ENCODE measurements around the gene S100PBP. TPM values are rescaled to one million over a fixed set of nuclear protein-coding genes. Genes with fewer than 3 reads are reported as not detected.
A peak's percentile ranks its signal among the peaks of the same experiment; 100 is the strongest.

Gene S100PBP
- total and polyA plus RNA-seq, 2 donors from 2014 or later = 14.3 to 40.1 TPM

GRCh38 chr1:32888134-32888533, 70.7 kb downstream of the S100PBP start:
- FAIRE-seq (no peak), DNase-seq (no peak)
- Histone ChIP-seq H3K27ac (ENCODE audit: low read depth in 2 of 2, low read length in 2 of 2) (no peak overlapping the region), H3K36me3 (ENCODE audit: control insufficient read depth in 2 of 3, insufficient read depth in 3 of 3, low read length in 3 of 3) (no peaks in the 10 kb centered on the region), H3K27me3 (ENCODE audit: control insufficient read depth, insufficient read depth, low read length) (peaks cover 7% of the 10 kb centered on the region), H3K9me3 (ENCODE audit: control insufficient read depth in 2 of 3, insufficient read depth in 1 of 3, low read length in 3 of 3) (no peaks in the 10 kb centered on the region), H3K9ac (ENCODE audit: low read length in 3 of 3) (no peak overlapping the region), H3K4me1 (ENCODE audit: control insufficient read depth in 2 of 3, insufficient read depth in 2 of 3, low read depth in 1 of 3, low read length in 3 of 3) (peaks cover 0 to 4% (median 0%) of the 10 kb centered on the region in 3 donors), H3K4me3 (ENCODE audit: low read length in 3 of 3) (no peak overlapping the region)
- intact Hi-C loops (cut with DNase I) = no loop called here
- no peak for TF ChIP-seq CTCF (IDR thresholded peaks at IDR 0.05; ENCODE audit: borderline replicate concordance, extremely low read depth, insufficient read depth)

GRCh38 chr1:32888677-32889420, 71.4 kb downstream of the S100PBP start:
- no peak for FAIRE-seq
- Histone ChIP-seq H3K27ac (ENCODE audit: low read depth in 2 of 2, low read length in 2 of 2) (no peak overlapping the region), H3K27me3 (ENCODE audit: control insufficient read depth, insufficient read depth, low read length) (peaks cover 7% of the 10 kb centered on the region), H3K4me3 (ENCODE audit: low read length in 3 of 3) (no peak overlapping the region), H3K9me3 (ENCODE audit: control insufficient read depth in 2 of 3, insufficient read depth in 1 of 3, low read length in 3 of 3) (no peaks in the 10 kb centered on the region), H3K36me3 (ENCODE audit: control insufficient read depth in 2 of 3, insufficient read depth in 3 of 3, low read length in 3 of 3) (no peaks in the 10 kb centered on the region), H3K9ac (ENCODE audit: low read length in 3 of 3) (no peak overlapping the region), H3K4me1 (ENCODE audit: control insufficient read depth in 2 of 3, insufficient read depth in 2 of 3, low read depth in 1 of 3, low read length in 3 of 3) (peaks cover 0 to 4% (median 0%) of the 10 kb centered on the region in 3 donors)
- peak in 1 of 5 donors; percentile 57 for DNase-seq
- intact Hi-C loops (cut with DNase I) = no loop called here
- TF ChIP-seq CTCF (IDR thresholded peaks at IDR 0.05; ENCODE audit: borderline replicate concordance, extremely low read depth, insufficient read depth) = no peak

GRCh38 chr1:32889731-32890278, 72.4 kb downstream of the S100PBP start:
- FAIRE-seq (no peak), DNase-seq (no peak)
- Histone ChIP-seq H3K9me3 (ENCODE audit: control insufficient read depth in 2 of 3, insufficient read depth in 1 of 3, low read length in 3 of 3) (no peaks in the 10 kb centered on the region), H3K36me3 (ENCODE audit: control insufficient read depth in 2 of 3, insufficient read depth in 3 of 3, low read length in 3 of 3) (no peaks in the 10 kb centered on the region), H3K27me3 (ENCODE audit: control insufficient read depth, insufficient read depth, low read length) (peaks cover 7% of the 10 kb centered on the region), H3K9ac (ENCODE audit: low read length in 3 of 3) (no peak overlapping the region), H3K4me1 (ENCODE audit: control insufficient read depth in 2 of 3, insufficient read depth in 2 of 3, low read depth in 1 of 3, low read length in 3 of 3) (peaks cover 0 to 4% (median 0%) of the 10 kb centered on the region in 3 donors), H3K4me3 (ENCODE audit: low read length in 3 of 3) (no peak overlapping the region), H3K27ac (ENCODE audit: low read depth in 2 of 2, low read length in 2 of 2) (no peak overlapping the region)
- intact Hi-C loops (cut with DNase I) = no loop called here
- no peak for TF ChIP-seq CTCF (IDR thresholded peaks at IDR 0.05; ENCODE audit: borderline replicate concordance, extremely low read depth, insufficient read depth)
